Vagina (tissue), 2 donors: ENCODE results near the gene LSM3.

Source experiments
- CTCF ChIP-seq, 3 experiments: fragments of 450-650 bp in 2 of 3; fragments of 200-600 bp in 1 of 3; sonication (generic) in 1 of 3; IDR thresholded peaks; one replicate each; pipeline ENCODE4 v1.5.1; 2017 to 2019; ENCODE audit warnings: antibody characterized with exemption in 3 of 3, mild to moderate bottlenecking in 2 of 3, moderate library complexity in 2 of 3
- POLR2A ChIP-seq, 2 donors: fragments of 450-650 bp; IDR thresholded peaks; one replicate each; pipeline ENCODE4 v1.6.1; 2017; ENCODE audit warnings: antibody characterized with exemption in 2 of 2, mild to moderate bottlenecking in 2 of 2, moderate library complexity in 2 of 2
- POLR2AphosphoS5 ChIP-seq, 2 donors: sonication (generic); formaldehyde crosslinking; IDR thresholded peaks; one replicate each; pipeline ENCODE4 v1.9.0; 2017; ENCODE audit warnings: antibody characterized with exemption in 2 of 2, mild to moderate bottlenecking in 2 of 2, low read depth in 1 of 2; ENCODE audit not compliant: insufficient read depth in 1 of 2

GRCh38 chr3:14137445-14137844 lies 41.2 kb upstream of the LSM3 start:
- TF ChIP-seq POLR2A (IDR thresholded peaks at IDR 0.05) (no peak), CTCF (IDR thresholded peaks at IDR 0.05) (no peak), POLR2AphosphoS5 (IDR thresholded peaks at IDR 0.05; ENCODE audit: insufficient read depth in 1 of 2, low read depth in 1 of 2) (no peak)
